ENCODE data around the gene FAH. TPM values are rescaled to one million over a fixed set of nuclear protein-coding genes. Genes with fewer than 3 reads are reported as not detected.
A peak's percentile ranks its signal among the peaks of the same experiment; 100 is the strongest.

Gene FAH
- total and polyA plus RNA-seq, 9 of the 15 experiments (the other 6 are each of a cell fraction or from before 2014, with no cell fraction given) = 66.8 to 310 (median 103) TPM

DNA sequence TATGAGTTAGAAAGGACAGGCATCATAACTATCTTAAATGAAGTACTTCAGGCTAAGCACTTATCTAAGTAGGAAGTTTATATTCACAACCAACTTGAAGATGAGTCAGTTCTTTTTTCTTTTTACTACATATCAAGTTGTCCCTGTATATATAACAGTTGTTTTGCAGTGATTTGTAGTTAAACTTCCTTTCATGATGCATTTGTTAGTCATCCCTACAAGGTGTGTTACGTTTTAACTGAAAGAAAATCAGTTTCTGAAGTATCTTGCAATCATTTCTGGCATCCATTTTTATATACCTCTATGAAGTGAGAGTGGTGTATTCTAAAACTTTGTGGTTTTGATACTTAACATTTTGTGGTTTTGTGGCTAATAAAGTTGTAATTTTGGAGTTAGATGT, 47.2 kb upstream of the FAH start:
- H4K20me1 ChIP-seq (replicated peaks; ENCODE audit: control insufficient read depth, insufficient read depth, low read length) = no peaks in the 10 kb centered on the region
- intact Hi-C loops (cut with micrococcal nuclease) (no loop called here), in situ Hi-C loops (cut with MboI) (no loop called here)
- no TSS peak for BruUV-seq (replicated peaks)
- no peak overlapping the region for H3K9ac ChIP-seq (ENCODE audit: insufficient read depth in 1 of 2, low read depth in 2 of 2, low read length in 2 of 2)
- H3K79me2 ChIP-seq (ENCODE audit: control insufficient read depth, insufficient read depth, low read length) = peaks cover 66% of the 10 kb centered on the region
- CTCF ChIA-PET (ENCODE audit: low intra/inter-chr PET ratio) = interaction anchor here (0.6 kb wide), 1 partner anchor 36 kb away, joined by 3 read pairs; no protein-coding TSS in a partner anchor
- no peak overlapping the region for H3K4me3 ChIP-seq
- H3K9me1 ChIP-seq (ENCODE audit: control insufficient read depth, insufficient read depth, low read length) = no peaks in the 10 kb centered on the region
- peaks cover 7% of the 10 kb centered on the region for H3K36me3 ChIP-seq (ENCODE audit: control insufficient read depth, insufficient read depth, low read length)
- no peak for DNase-seq (ENCODE audit: extremely low read depth in 1 of 4, low spot score in 3 of 4)
- TF ChIP-seq, protein P1, sequence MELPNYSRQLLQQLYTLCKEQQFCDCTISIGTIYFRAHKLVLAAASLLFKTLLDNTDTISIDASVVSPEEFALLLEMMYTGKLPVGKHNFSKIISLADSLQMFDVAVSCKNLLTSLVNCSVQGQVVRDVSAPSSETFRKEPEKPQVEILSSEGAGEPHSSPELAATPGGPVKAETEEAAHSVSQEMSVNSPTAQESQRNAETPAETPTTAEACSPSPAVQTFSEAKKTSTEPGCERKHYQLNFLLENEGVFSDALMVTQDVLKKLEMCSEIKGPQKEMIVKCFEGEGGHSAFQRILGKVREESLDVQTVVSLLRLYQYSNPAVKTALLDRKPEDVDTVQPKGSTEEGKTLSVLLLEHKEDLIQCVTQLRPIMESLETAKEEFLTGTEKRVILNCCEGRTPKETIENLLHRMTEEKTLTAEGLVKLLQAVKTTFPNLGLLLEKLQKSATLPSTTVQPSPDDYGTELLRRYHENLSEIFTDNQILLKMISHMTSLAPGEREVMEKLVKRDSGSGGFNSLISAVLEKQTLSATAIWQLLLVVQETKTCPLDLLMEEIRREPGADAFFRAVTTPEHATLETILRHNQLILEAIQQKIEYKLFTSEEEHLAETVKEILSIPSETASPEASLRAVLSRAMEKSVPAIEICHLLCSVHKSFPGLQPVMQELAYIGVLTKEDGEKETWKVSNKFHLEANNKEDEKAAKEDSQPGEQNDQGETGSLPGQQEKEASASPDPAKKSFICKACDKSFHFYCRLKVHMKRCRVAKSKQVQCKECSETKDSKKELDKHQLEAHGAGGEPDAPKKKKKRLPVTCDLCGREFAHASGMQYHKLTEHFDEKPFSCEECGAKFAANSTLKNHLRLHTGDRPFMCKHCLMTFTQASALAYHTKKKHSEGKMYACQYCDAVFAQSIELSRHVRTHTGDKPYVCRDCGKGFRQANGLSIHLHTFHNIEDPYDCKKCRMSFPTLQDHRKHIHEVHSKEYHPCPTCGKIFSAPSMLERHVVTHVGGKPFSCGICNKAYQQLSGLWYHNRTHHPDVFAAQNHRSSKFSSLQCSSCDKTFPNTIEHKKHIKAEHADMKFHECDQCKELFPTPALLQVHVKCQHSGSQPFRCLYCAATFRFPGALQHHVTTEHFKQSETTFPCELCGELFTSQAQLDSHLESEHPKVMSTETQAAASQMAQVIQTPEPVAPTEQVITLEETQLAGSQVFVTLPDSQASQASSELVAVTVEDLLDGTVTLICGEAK (IDR thresholded peaks at IDR 0.05) = peak; percentile 41; the same call in 1 of the 2 replicates
- TF ChIP-seq, protein P1 (CRISPR knock-in tag; IDR thresholded peaks at IDR 0.05) = no peak
- TF ChIP-seq, protein P2, sequence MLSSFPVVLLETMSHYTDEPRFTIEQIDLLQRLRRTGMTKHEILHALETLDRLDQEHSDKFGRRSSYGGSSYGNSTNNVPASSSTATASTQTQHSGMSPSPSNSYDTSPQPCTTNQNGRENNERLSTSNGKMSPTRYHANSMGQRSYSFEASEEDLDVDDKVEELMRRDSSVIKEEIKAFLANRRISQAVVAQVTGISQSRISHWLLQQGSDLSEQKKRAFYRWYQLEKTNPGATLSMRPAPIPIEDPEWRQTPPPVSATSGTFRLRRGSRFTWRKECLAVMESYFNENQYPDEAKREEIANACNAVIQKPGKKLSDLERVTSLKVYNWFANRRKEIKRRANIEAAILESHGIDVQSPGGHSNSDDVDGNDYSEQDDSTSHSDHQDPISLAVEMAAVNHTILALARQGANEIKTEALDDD (IDR thresholded peaks at IDR 0.05) = peak; percentile 34; the same call in 1 of the 2 replicates
- TF ChIP-seq ETV5 (CRISPR knock-in tag; IDR thresholded peaks at IDR 0.05; ENCODE audit: low read depth) = no peak
- POLR2A ChIA-PET = no interaction called here
- no peak overlapping the region for H3K27ac ChIP-seq (ENCODE audit: extremely low read depth, low read depth, low read length)
- no peaks in the 10 kb centered on the region for H3K27me3 ChIP-seq (ENCODE audit: control insufficient read depth in 2 of 2, insufficient read depth in 2 of 2, low read length in 2 of 2)
- peaks cover 0 to 8% of the 10 kb centered on the region in 2 experiments; a peak in 2 of 5 replicates for H3K4me1 ChIP-seq (replicated peaks in 1 of 2; ENCODE audit: control insufficient read depth in 2 of 2, insufficient read depth in 2 of 2, low read length in 2 of 2)
- peak; percentile 6 for FAIRE-seq
- 38% methylated on average over 1 of the region's 1 CpG for WGBS (ENCODE audit: insufficient coverage, low coverage, missing lambda C conversion rate)
- no peak overlapping the region for H2AFZ ChIP-seq (ENCODE audit: low read depth, low read length)
- H3K9me3 ChIP-seq (replicated peaks; ENCODE audit: control insufficient read depth, insufficient read depth, low read depth, low read length) = no peaks in the 10 kb centered on the region
- no peak overlapping the region for H3K4me2 ChIP-seq (ENCODE audit: insufficient read depth, low read length)
- no peak for ATAC-seq

All from K562 (cell line).